GM18873 (cell line): ENCODE results near the gene PLEKHF1.
"Not testable (repeated sequence)": the region's sequence is repeated elsewhere in the genome, so short reads cannot be mapped to it uniquely, and the experiment has no call there.

Source experiments
- ATAC-seq: cut with Tn5 transposase; IDR thresholded peaks from one replicate; pipeline ENCODE4 v1.9.1; 2021; ENCODE audit warnings: mild to moderate bottlenecking, moderate library complexity, moderate number of reproducible peaks; ENCODE audit not compliant: unreplicated experiment, low FRiP score

The PLEKHF1 gene

DNA sequence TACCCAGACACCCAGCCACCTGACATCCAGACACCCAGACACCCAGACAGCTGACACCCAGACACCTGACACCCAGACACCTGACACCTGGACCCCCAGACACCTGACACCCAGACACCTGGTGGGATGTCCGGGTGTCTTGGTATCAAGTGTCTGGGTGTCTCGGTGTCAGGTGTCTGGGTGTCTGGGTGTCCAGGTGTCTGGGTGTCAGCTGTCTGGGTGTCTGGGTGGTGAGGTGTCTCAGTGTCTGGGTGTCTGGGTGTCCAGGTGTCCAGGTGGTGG lies 31.2 kb downstream of the PLEKHF1 start:
- no peak for ATAC-seq

DNA sequence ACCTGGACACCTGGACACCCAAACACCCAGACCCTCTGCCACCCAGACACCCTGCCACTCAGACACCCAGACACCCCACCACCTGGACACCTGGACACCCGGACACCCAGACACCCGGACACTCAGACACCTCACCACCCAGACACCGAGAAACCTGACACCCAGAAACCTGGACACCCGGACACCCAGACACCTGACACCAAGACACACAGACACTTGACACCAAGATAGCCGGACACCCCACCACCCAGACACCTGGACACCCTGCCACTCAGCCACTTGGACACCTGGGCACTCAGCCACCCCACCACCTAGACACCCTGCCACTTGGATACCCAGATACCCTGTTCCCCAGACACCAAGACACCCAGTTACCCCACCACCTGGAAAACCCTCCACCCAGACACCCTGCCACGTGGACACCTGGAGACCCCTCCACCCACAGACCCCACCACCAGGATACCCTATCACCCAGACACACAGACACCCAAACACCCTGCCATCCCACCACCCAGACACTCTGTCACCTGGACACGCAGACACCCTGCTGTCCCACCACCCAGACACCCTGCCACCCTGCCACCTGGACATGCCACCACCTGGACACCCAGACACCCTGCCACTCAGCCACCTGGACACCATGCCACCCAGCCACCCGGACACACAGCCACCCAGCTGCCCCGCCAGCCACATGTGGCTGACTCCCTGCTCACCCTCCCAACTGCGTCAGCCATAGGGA lies 32.4 kb downstream of the PLEKHF1 start:
- no peak for ATAC-seq

DNA sequence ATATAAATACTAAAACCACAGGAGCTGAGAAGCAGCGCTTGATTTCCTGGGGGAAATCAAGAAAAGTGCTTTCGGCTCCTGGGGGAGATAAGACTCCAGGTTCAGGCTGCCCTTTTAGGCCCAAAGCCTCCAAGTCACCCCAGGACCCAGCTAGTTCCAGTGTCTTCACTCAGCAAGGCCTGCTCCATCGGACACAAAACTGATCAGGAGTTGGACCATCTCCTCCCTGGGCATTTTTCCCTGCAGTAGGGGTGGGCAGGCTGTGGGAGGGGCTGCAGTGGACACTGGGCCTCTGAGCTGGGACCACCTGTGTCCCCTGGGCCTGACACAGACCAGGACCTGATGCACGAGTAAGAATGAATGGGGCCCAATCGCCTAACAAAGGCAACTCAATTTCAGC lies 34.6 kb downstream of the PLEKHF1 start:
- no peak for ATAC-seq

DNA sequence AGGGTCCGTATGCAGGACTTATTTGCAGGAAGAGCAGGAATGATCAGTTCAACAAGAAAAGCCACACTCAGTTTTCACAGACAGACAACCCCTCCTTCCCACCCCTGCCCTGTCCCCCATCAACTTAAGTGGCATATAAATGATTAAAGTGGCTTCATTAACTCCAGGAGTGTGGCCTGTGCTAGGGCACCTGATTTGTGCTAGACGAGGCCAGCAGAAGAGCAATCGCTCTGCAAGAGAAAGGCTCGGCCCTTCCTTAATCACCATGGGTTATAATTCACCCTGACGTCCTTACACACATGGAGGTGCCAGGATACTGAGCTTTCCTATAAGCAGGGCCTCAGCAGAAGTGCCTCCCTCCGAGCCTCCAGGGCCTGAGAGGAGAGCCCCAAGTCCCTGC lies 35.2 kb downstream of the PLEKHF1 start:
- ATAC-seq: no peak

DNA sequence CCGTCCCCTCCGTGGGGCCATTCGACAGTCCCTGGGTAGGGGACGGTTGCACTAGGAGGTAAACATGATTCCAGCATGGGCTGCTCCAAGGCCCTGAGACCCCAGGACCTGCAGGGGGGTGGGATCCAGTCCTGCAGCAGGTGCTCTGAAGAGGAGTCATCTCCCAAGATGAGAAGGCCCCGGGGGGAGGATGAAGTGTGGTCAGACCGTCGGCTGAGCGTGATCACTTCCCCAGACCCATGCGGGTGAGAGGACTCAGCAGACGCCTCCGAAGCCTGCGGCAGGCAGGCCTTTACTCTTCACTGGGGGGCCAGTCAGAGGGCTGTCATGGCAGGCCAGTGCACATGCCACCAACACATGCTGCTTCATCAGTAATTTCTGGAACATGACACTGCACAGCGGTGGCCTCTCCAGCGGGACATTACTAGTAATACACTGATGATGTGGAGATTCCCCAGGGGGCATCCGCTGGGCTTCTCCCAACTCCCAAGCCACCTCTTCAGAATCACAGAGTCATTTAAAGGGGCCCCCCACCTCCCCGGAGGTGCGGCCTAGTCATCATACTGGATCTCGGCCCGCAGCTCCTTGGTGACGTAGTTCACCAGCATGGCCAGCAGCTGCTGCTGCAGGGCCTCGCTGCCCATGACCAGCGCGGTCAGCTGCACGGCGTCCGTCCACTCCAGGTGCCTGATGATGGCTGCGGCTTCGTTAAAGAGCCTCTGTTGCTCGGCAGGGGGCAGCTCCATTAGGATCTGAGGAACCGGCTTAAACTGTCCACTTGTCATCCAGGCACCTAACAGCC lies 37.1 kb downstream of the PLEKHF1 start:
- no peak for ATAC-seq

DNA sequence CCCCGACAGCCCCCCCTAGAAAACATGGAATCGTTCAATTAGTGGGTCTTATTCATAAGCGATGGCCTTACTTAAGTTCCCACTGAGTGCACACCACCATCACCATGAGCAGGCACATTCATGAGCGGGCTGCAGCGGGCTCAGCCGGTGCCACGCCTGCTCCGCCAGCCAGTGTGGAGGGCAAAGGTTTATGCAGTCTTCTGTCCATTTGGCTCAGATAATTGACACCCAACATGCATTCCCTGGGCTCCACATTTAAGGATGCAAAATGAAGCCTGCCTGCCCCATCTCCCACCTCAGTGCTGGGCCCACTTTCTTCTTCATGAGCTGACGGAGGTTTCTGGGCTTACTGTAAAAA lies 37.7 kb downstream of the PLEKHF1 start:
- ATAC-seq: no peak

DNA sequence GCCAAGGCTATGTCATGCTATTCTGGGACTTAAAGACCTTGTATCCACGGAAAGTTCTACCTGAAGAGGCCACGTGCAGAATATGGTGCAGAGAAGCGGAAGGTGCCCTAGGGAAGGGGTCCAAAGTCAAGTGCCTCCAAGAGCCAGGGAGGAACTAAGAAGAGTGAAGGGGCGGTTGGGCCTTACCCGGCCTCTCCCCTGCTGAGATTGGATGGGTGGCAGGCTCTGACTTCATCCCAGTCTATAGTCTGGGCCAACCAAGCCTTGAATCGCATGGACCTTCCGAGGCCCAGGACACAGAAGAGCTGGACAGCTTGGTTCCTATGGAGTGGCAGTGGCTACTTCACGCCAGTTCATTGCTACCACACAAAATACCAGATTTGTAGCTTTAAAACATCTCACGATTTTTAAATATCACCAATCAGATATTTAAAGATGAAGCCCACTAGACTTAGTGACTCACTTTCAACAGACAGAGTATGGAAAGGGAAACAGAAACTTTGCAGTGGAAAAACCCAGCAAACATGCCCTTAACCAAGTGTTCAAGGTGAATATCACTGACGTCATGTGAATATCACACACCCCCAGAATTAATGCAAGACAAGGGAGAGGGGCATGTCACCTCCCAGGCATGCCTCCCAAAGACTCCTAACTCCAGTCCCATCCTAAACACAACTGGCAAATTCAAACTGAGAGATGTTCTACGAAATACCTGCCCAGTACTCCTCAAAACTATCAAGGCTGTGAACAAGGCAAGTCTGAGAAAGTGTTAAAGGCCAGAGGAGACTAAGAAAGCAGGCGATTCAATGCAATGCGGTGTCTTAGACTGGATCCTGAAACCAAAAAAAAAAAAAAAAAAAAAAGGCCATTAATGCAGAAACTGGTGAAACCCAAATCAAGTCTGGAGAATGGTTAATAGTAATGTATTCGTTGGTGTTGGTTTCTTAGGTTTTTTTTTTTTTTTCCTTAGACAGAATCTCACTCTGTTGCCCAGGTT lies 39.6 kb downstream of the PLEKHF1 start:
- ATAC-seq: no peak

DNA sequence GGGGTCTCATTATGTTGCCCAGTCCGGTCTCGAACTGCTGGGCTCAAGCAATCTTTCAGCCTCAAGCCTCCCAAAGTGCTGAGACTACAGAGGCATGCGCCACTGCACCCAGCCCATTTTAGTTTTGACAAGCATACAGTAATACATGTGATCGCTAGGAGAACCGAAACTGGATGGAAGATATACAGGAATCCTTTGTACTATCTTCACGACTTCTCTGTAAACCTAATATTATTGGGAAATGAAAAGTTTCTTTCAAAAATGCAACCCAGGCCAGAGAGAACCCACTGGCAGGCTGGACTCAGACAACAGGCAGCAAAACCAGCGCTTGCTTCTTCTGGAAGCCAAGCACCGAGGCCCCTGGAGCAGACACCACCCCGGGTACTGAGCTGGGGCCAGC lies 40.4 kb downstream of the PLEKHF1 start:
- no peak for ATAC-seq

DNA sequence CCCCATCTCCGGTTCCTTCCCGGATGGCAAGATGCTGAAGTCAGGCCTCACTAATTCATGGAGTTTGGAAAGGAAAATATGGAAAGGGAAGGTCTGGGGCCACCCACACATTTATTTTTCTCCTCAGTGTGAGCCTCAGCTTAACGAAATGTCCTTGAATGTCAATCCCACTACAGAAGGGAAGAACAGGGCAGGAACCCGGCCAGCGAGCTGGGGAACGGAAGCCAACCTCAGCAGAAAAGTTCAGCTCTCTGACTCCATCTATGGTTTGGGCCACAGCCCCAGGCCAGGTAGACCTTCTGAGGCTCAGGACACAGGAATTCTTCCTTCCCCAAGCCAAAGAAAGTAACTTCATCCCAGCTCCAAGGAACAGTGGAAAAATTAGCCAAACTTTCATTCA lies 41.4 kb downstream of the PLEKHF1 start:
- ATAC-seq: no peak

DNA sequence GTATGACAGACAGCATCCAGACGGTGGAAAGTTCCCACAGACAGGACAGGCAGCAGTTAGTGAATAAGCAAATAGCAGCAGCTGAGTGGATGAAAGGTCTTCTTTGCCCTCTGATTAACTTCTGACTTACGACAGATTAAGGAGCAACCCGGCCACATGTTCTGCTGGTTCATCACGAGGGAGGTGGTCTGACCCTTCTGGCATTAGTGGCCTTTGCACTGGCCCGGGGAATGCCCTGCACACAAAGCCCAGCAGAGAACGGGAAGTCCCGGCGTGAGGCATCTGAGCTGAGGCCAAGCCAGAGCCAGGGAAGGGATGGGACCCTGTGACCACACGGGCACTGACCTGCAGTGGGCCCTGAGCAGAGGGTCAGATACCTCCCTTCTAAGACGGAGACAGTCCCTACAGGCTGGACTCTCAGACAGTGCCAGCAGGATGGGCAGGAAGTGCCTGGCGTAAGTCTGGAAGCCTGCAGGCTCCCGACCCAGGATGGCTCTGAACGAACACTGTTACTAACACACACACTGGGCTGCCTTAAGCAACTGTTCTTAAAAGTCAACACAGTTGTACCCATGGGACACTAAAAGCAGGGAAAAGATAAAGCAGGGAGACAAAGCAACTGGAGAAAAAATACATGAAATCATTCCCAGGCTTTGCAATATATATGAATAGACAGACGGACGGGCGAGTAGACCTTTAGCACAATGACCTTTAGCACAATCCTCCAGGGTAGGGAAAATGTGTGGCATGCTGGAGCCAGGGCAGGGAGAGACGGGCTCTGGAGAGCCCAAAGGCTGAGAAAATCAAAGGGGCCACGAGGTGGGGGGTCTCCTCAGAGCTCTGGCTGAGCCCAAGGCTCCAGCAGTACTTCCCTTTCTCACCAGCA lies 43.5 kb downstream of the PLEKHF1 start:
- no peak for ATAC-seq

DNA sequence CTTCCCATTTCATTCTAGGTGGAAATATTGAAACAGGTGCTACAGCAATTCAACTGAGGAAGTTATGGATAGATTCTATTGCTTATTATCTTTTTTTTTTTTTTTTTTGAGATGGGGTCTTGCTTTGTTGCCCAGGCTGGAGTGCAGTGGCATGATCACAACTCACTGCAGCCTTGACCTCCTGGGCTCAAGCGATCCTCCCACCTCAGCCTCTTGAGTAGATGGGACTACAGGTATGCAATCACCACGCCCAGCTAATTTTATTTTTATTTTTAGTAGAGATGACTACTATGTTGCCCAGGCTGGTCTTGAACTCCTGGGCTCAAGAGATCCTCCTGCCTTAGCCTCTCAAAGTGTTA lies 44.2 kb downstream of the PLEKHF1 start:
- not testable (repeated sequence) for ATAC-seq

DNA sequence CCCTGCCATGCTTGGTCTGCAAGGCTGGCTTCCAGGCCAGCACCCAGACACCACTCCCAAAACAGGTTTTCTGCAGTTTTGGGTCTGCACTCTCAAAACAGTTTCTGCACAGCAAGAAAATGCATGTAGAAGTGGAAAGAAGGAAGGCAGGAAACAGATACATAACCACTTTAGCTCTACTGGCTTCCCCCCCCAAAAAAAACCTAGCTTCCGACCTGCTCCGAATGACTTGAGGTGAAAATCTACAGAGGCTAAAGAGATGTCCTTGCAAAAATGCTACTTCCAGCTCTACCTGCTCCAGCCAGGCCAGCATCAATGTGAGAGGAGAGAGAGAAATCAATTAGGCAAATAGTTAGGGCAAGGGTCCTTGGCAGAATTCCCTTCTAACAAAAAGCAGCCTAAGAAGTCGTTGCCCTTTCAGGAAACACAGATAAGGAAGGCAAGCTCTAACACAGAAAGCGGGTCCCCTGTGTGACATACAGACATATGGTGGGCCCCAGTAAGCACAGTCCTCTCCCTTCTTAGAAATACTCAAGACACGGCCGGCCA lies 46.4 kb downstream of the PLEKHF1 start:
- ATAC-seq: no peak

DNA sequence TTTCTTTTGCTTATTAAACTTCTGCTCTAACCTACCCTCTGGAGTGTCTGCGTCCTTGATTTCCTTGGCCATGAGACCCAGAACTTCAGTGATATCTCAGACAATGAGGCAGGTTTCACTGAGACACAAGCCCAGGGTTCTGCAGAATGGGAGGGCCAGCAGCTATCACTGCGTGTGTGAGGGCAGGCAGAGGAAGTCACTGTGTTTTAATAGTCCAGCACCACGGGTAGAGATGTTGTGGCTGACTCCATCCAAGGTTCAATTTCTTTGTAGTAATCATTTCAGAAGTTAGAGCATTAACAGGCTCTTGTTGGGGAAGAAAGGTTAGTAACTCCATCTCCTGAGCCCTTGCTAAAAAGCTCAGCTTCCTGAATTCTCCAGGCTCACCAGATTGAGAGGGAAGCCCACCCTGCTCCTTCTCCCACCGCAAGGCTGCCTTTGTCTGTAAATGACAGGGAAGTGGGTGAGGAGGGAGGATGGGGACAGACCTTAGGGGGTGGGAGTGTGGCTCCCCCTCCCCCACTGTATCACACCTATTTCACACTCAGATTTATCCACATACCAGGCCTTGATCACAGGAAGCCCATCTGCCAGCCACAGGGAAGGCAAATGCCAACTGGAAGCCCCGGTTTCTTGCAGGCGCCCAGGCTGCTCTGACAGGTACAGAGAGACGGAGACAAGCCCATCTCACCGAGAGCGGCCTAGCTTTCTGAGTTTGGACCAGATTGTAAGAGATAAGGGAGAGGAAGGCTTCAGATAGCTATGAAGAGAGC lies 47.7 kb downstream of the PLEKHF1 start:
- ATAC-seq: no peak

DNA sequence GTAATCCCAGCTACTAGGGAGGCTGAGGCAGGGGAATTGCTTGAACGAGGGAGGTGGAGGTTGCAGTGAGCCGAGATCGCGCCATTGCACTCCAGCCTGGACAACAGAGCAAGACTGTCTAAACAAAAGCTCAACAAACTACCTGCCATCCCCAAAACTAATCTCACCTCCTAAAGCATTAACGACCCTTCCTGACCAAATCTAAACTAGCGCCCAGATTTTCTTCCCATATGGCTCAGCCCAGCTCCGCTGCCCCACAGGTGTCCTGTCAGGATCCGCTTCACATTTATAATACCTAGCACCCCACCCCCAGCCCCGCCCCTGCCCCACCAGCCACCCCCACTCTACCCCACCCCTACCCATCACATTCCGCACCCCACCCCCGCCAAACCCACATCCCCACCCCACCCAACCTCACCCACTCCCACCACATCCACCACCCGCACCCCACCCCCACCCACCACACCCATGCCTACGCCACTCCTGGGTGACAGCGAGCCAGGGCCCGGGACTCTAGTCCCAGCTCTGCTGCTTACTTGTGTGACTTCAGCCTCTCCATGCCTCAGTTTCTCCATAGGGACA lies 49.2 kb downstream of the PLEKHF1 start:
- no peak for ATAC-seq

DNA sequence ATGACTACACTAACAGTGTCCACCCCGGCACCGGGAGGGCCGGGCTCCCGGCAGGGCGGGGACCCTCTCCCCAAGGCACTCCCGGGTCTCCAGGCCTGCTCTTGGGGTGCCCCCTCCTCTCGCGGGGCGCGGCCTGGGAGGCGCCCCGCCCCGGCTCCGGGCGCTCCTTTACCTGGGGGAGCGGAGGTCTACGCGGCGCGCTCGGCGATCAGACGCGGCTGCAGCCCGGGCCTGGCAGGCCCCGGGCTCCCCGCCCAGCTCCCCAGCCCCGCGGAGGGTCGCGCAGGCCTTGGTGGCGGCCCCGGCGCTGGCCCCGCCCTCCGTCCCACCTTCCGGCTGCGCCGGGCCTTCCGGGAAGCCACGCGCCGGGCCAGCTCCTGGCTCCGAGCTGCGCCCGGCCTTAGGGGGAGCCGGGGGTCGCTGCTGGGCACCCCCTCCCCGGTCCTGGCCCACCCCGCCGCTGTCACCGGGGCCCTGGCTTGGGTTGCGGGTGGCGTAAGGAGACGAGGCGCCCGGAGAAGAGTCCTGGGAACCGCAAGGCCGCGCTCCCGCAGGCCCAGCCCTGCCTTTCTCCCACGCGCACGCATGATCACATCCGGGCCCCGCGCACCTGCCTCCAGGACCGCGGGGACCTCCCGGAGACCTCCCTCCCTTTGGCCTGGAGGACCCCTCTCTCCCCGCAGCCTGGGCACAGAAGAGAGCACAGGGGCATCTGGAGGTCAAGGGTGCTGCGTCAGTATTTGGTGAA lies 49.9 kb downstream of the PLEKHF1 start, which contains the start of gene C19orf12:
Gene C19orf12 (minus strand): TSS at position 309 of the 748 bp plus-strand sequence. CDS start 6,848 bp downstream, outside the sequence.
- ATAC-seq: peak; percentile 55

DNA sequence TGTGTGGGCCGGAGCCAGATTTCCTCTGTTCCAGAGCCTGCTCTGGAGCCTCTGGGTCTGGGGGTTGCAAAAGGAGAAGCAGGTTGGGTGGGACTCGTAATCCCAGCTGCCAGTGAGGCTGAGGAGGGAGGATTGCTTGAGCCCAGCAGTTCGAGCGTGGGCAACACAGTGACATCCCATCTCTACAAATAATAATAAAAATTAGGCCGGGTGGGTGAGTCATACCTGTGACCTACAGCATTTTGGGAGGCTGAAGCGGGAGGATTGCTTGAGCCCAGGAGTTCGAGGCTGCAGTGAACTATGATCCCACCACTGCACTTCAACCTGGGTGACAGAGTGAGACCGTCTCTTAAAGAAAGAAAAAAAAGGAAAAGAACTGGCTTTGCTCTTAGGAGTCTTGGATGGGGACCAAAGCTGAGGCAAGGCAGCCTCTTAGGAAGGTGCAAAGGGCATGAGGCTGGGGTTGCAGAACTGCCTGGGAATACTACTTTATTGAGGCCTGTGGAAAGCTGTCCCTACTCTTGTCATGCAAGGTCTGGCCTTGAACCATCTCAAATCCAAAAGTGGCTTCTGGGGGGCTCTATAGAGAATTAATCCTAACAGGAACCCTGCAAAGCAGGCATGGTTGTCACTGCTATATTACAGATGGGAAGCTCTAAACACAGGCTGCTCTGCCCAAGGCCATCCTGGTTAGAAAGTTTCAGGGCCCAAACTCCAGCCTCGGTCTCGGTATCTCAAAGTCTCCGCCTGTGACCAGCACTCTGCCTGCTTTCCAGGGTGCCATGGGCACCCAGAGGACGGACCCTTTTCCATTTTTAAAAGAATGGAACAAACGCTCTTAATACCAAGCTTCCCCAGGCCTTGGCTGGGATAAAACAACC lies 50.7 kb downstream of the PLEKHF1 start:
- peak; percentile 11 for ATAC-seq

DNA sequence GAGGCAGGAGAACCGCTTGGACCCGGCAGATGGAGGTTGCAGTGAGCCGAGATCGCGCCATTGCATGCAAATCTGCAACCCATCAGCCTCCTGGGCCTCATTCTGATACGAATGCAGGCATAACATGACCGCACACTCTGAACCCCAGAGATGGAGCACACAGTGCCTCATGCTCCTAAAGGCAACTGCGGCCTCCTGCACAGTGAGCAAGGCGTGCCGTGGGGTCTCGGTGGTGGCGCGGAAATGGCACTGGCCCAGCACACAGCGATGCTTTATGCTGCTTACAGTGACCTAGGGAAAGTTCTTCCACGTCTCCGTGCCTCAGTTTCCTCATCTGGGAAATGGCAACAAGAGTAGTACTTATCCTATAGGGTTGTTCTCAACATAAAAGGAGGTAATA lies 51.8 kb downstream of the PLEKHF1 start:
- no peak for ATAC-seq
